GM12891 (cell line): ENCODE results near the gene KLK3.

Source experiments
- POLR2A ChIP-seq: IDR thresholded peaks from 2 replicates; pipeline ENCODE4 v1.6.1; 2011; ENCODE audit warnings: low read depth, low read length, control low read depth
- POLR2AphosphoS5 ChIP-seq: IDR thresholded peaks from 2 replicates; pipeline ENCODE4 v1.6.1; 2011; ENCODE audit warnings: low read depth, low read length, control low read depth
- POU2F2 ChIP-seq: IDR thresholded peaks from 2 replicates; pipeline ENCODE4 v1.6.1; 2011; ENCODE audit warnings: low read depth, mild to moderate bottlenecking, control low read depth, low read length, moderate library complexity
- TAF1 ChIP-seq: IDR thresholded peaks from 2 replicates; pipeline ENCODE4 v1.6.1; 2011; ENCODE audit warnings: low read depth, low read length, control low read depth

- TF ChIP-seq POLR2AphosphoS5 = no peak
- no peak for TF ChIP-seq TAF1
- no peak for TF ChIP-seq POU2F2
- no peak for TF ChIP-seq POLR2A
Measured at GRCh38 chr19:50837300-50837699, 17.4 kb upstream of the KLK3 start.
